CD14-positive monocyte (primary cell): ENCODE results near the gene TEKT4. TPM values are rescaled to one million over a fixed set of nuclear protein-coding genes. Genes with fewer than 3 reads are reported as not detected.
A peak's percentile ranks its signal among the peaks of the same experiment; 100 is the strongest.
"Not testable (repeated sequence)": the region's sequence is repeated elsewhere in the genome, so short reads cannot be mapped to it uniquely, and the experiment has no call there.

Experiments
- DNase-seq, 3 donors: peaks; one replicate each; pipeline ENCODE4 v3.0.0-alpha.2; 2011 to 2022
- H2AFZ ChIP-seq: 2 replicates; pipeline ENCODE4 v1.6.0; 2012; ENCODE audit warnings: mild to moderate bottlenecking, low read depth, low read length, inconsistent platforms; ENCODE audit not compliant: insufficient read depth, poor library complexity, severe bottlenecking
- H3K27ac ChIP-seq, 2 donors: 1 replicate in 1 of 2; 2 replicates in 1 of 2; pipeline ENCODE4 v1.5.1; 2012 to 2013; ENCODE audit warnings: low read length in 2 of 2, control low read depth in 1 of 2, inconsistent platforms in 1 of 2, low read depth in 1 of 2, mild to moderate bottlenecking in 1 of 2
- H3K27me3 ChIP-seq, 2 donors: one replicate each; pipeline versions ENCODE4 v1.6.0 to v1.6.1; 2011 to 2013; ENCODE audit warnings: low read length in 2 of 2; ENCODE audit not compliant: control insufficient read depth in 2 of 2, insufficient read depth in 2 of 2
- H3K36me3 ChIP-seq, 2 donors: replicated peaks in 1 of 2; 1 replicate in 1 of 2; 2 replicates in 1 of 2; pipeline versions ENCODE4 v1.5.1 to v1.6.1; 2012 to 2013; ENCODE audit warnings: low read length in 2 of 2, control low read depth in 1 of 2, inconsistent platforms in 1 of 2, mild to moderate bottlenecking in 1 of 2; ENCODE audit not compliant: insufficient read depth in 2 of 2, control insufficient read depth in 1 of 2
- H3K4me1 ChIP-seq, 2 donors: 1 replicate in 1 of 2; 2 replicates in 1 of 2; pipeline versions ENCODE4 v1.5.1 to v1.6.1; 2012 to 2013; ENCODE audit warnings: low read length in 2 of 2, control low read depth in 1 of 2, inconsistent platforms in 1 of 2, mild to moderate bottlenecking in 1 of 2, moderate library complexity in 1 of 2; ENCODE audit not compliant: insufficient read depth in 2 of 2, control insufficient read depth in 1 of 2
- H3K4me2 ChIP-seq: replicated peaks from 2 replicates; pipeline ENCODE3; 2012; ENCODE audit warnings: low read length, moderate library complexity, mild to moderate bottlenecking; ENCODE audit not compliant: poor library complexity, severe bottlenecking; ENCODE audit errors: extremely low read depth
- H3K4me3 ChIP-seq, 3 experiments: fragments of 200-600 bp in 1 of 3; sonication (generic) in 1 of 3; replicated peaks in 1 of 3; 1 replicate in 2 of 3; 2 replicates in 1 of 3; pipeline ENCODE4 v1.5.1; 2011 to 2013; ENCODE audit warnings: low read length in 3 of 3, mild to moderate bottlenecking in 3 of 3, control low read depth in 2 of 3, low read depth in 2 of 3, inconsistent platforms in 1 of 3, moderate library complexity in 1 of 3
- H3K79me2 ChIP-seq: 2 replicates; pipeline ENCODE4 v1.6.0; 2012; ENCODE audit warnings: mild to moderate bottlenecking, control low read depth, inconsistent platforms, low read length, moderate library complexity; ENCODE audit not compliant: insufficient read depth
- H3K9ac ChIP-seq: 2 replicates; pipeline ENCODE4 v1.6.0; 2017; ENCODE audit warnings: low read length, mild to moderate bottlenecking; ENCODE audit not compliant: insufficient read depth, poor library complexity, severe bottlenecking
- H3K9me3 ChIP-seq, 2 donors: replicated peaks in 1 of 2; 1 replicate in 1 of 2; 2 replicates in 1 of 2; pipeline versions ENCODE4 v1.5.1 to v1.6.1; 2012 to 2013; ENCODE audit warnings: low read length in 2 of 2, control low read depth in 1 of 2; ENCODE audit not compliant: control insufficient read depth in 1 of 2, insufficient read depth in 1 of 2
- H4K20me1 ChIP-seq: 2 replicates; pipeline ENCODE4 v1.6.0; 2012; ENCODE audit warnings: mild to moderate bottlenecking, low read length, control low read depth, moderate library complexity; ENCODE audit not compliant: insufficient read depth
- H3K27ac Mint-ChIP-seq, 7 donors: one replicate each; pipeline ENCODE4 v1.8.0; 2020; ENCODE audit warnings: mild to moderate bottlenecking in 7 of 7, mixed read lengths in 7 of 7, moderate library complexity in 6 of 7, inconsistent platforms in 2 of 7
- H3K27me3 Mint-ChIP-seq, 3 donors: one replicate each; pipeline ENCODE4 v1.8.0; 2021 to 2022; ENCODE audit warnings: low read depth in 3 of 3, mild to moderate bottlenecking in 3 of 3, mixed read lengths in 3 of 3, moderate library complexity in 3 of 3, inconsistent platforms in 1 of 3
- H3K36me3 Mint-ChIP-seq, 2 donors: one replicate each; pipeline ENCODE4 v1.8.0; 2020; ENCODE audit warnings: mixed read lengths in 2 of 2, inconsistent platforms in 1 of 2, mild to moderate bottlenecking in 1 of 2
- H3K4me1 Mint-ChIP-seq: one replicate; pipeline ENCODE4 v1.8.0; 2020; ENCODE audit warnings: mild to moderate bottlenecking, mixed read lengths
- H3K4me3 Mint-ChIP-seq, 2 donors: one replicate each; pipeline ENCODE4 v1.8.0; 2020; ENCODE audit warnings: mild to moderate bottlenecking in 2 of 2, mixed read lengths in 2 of 2, moderate library complexity in 1 of 2
- H3K9me3 Mint-ChIP-seq, 7 donors: one replicate each; pipeline ENCODE4 v1.8.0; 2020 to 2022; ENCODE audit warnings: mixed read lengths in 7 of 7, mild to moderate bottlenecking in 6 of 7, moderate library complexity in 6 of 7, inconsistent platforms in 2 of 7
- WGBS: methylation state at CpG from one replicate; pipeline ENCODE4 v1.1.5; 2013; ENCODE audit warnings: missing lambda C conversion rate; ENCODE audit not compliant: insufficient coverage; 5-methylcytosine and 5-hydroxymethylcytosine counted together
- intact Hi-C, 2 donors: fragments of 100-400 bp; cut with micrococcal nuclease; formaldehyde crosslinking; loops; one replicate each; pipeline versions ENCODE4 v1.15.0 to v1.15.1; 2023
- polyA plus RNA-seq, 3 donors: library from polyadenylated mRNA; depleted of rRNA in 1 of 3; unstranded in 2 of 3; stranded (reverse) in 1 of 3; fragments of 300-500 nt in 2 of 3; fragments of >200 nt in 1 of 3; fragmentation: Illumina TruSeq in 2 of 3; gene quantifications; 1 replicate in 2 of 3; 2 replicates in 1 of 3; pipeline ENCODE4 v1.2.3, GENCODE V29; 2012 to 2021
- TF ChIP-seq, protein P1 (sequence below): fragments of 200-600 bp; IDR thresholded peaks from one replicate; pipeline ENCODE4 v1.8.0; 2022; ENCODE audit warnings: antibody characterized with exemption, mild to moderate bottlenecking

TEKT4 gene
- polyA plus RNA-seq, 3 donors = not detected

- no peaks in the 10 kb centered on the region for H3K4me1 Mint-ChIP-seq
- no peak overlapping the region for H3K27ac Mint-ChIP-seq
- TF ChIP-seq, protein P1, sequence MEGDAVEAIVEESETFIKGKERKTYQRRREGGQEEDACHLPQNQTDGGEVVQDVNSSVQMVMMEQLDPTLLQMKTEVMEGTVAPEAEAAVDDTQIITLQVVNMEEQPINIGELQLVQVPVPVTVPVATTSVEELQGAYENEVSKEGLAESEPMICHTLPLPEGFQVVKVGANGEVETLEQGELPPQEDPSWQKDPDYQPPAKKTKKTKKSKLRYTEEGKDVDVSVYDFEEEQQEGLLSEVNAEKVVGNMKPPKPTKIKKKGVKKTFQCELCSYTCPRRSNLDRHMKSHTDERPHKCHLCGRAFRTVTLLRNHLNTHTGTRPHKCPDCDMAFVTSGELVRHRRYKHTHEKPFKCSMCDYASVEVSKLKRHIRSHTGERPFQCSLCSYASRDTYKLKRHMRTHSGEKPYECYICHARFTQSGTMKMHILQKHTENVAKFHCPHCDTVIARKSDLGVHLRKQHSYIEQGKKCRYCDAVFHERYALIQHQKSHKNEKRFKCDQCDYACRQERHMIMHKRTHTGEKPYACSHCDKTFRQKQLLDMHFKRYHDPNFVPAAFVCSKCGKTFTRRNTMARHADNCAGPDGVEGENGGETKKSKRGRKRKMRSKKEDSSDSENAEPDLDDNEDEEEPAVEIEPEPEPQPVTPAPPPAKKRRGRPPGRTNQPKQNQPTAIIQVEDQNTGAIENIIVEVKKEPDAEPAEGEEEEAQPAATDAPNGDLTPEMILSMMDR = no peak
- Histone ChIP-seq H3K4me2 (no peak overlapping the region), H3K4me3 (no peak overlapping the region), H3K9me3 (no peaks in the 10 kb centered on the region), H2AFZ (no peak overlapping the region), H4K20me1 (no peaks in the 10 kb centered on the region), H3K79me2 (no peaks in the 10 kb centered on the region), H3K27me3 (peaks cover 14 to 52% of the 10 kb centered on the region in 2 donors), H3K9ac (no peak overlapping the region), H3K27ac (no peak overlapping the region), H3K4me1 (no peaks in the 10 kb centered on the region), H3K36me3 (no peaks in the 10 kb centered on the region)
- H3K36me3 Mint-ChIP-seq = no peaks in the 10 kb centered on the region
- intact Hi-C loops = no loop called here
- peaks cover 49 to 66% (median 52%) of the 10 kb centered on the region in 3 donors for H3K27me3 Mint-ChIP-seq
- no peak for DNase-seq
- peak overlapping the region in 1 of 2 donors; percentile 72 for H3K4me3 Mint-ChIP-seq
- peaks cover 0 to 7% (median 1%) of the 10 kb centered on the region in 7 donors for H3K9me3 Mint-ChIP-seq
- 4% methylated on average over 57 of the region's 60 CpGs for WGBS
Measured at GRCh38 chr2:94861308-94862152, 9.7 kb upstream of the TEKT4 start.

GRCh38 chr2:94862903-94863302 lies 8.3 kb upstream of the TEKT4 start:
- H3K4me1 ChIP-seq, H2AFZ ChIP-seq, H3K9me3 Mint-ChIP-seq, H3K9ac ChIP-seq, H3K4me2 ChIP-seq, H3K27ac ChIP-seq, H3K4me1 Mint-ChIP-seq, H3K36me3 ChIP-seq, DNase-seq, H3K36me3 Mint-ChIP-seq, H3K27ac Mint-ChIP-seq, H4K20me1 ChIP-seq, H3K79me2 ChIP-seq, H3K9me3 ChIP-seq, intact Hi-C loops, H3K4me3 ChIP-seq, H3K4me3 Mint-ChIP-seq: not testable (repeated sequence)
- H3K27me3 Mint-ChIP-seq = peaks cover 44 to 56% (median 45%) of the 10 kb centered on the region in 3 donors
- peaks cover 9 to 40% of the 10 kb centered on the region in 2 donors for H3K27me3 ChIP-seq
- 100% methylated on average over 1 of the region's 17 CpGs for WGBS
